HS-5 (cell line): ENCODE measurements around the gene AS3MT.
"Not testable (repeated sequence)": the region's sequence is repeated elsewhere in the genome, so short reads cannot be mapped to it uniquely, and the experiment has no call there.

Experiments
- DNase-seq: peaks from one replicate; pipeline ENCODE4 v3.0.0-alpha.2; 2012; ENCODE audit warnings: low read depth

AS3MT gene, protein sequence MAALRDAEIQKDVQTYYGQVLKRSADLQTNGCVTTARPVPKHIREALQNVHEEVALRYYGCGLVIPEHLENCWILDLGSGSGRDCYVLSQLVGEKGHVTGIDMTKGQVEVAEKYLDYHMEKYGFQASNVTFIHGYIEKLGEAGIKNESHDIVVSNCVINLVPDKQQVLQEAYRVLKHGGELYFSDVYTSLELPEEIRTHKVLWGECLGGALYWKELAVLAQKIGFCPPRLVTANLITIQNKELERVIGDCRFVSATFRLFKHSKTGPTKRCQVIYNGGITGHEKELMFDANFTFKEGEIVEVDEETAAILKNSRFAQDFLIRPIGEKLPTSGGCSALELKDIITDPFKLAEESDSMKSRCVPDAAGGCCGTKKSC

DNA sequence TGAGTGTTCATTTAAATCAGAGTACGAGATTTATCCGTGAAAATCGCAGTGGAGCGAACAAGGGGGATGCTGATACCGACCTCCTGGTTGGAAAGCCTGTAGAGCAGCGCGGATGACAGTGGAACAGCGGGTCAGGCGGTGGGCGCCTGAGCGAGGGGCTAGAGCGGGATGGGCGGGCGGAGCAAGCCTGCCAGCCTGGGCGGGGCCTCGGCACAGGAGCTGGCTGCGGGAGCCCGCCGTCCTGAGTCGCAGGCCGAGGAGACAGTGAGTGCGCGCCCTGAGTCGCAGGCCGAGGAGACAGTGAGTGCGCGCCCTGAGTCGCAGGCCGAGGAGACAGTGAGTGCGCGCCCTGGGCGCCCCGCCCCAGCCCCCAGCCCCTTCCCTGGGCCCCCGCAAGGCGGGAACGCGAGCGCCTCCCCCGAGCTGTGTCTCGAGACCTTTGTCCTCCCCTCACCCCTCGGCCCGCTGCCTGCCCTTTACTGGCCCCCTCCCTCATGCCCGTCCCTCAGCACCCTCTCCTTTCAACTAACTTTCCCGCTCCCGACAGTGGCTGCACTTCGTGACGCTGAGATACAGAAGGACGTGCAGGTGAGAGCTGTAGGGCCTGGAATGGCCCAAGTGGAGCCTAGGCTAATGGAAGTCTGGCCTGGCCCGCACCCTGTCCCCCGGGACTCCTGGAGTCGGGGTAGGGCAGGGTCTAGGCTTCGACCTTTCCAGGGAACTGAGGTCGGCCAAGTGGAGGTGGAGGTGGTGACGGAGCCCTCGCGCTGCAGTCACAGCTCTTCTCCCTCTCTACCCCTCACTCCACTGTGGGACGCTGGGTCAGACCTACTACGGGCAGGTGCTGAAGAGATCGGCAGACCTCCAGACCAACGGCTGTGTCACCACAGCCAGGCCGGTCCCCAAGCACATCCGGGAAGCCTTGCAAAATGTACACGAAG, at the start of gene AS3MT:
TSS of gene AS3MT (plus strand) at position 213 of the 941 bp plus-strand sequence. CDS start at position 336, 123 bp downstream.
- no peak for DNase-seq

DNA sequence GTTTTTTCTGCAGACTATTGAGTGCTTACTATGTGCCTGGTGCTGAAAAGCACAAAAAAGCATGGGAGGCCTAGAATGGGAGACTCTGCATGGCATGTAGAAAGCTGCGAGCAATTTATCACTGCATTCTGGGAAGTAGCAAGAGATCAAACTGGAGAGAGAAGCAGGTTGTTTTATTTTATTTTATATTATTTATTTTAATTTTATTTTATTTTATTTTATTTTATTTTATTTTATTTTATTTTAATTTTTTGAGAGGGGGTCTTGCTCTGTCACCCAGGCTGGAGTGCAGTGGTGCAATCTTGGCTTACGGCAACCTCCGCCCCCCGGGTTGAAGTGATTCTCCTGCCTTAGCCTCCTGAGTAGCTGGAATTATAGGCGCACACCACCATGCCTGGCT, 49.3 kb upstream of the AS3MT start:
- DNase-seq = not testable (repeated sequence)

DNA sequence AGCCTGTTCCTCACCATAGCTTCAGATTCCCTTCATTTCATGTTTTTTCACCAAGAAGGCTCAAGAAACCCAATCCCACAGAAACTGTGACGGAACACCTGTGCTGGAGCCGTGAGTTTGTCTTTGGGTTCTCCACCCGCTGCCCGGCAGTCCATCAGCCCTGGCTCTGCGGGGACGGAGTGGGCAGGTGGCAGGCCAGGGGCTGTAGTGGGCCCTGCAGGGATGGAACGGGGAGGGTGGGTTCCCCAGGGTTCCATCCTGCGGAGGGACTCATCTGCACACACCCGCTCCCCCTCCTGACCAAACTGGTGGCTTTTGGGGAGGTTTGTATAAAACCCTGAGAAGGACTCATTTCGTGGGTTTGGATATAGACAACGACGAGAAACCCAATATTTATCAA, 47.0 kb upstream of the AS3MT start:
- no peak for DNase-seq

DNA sequence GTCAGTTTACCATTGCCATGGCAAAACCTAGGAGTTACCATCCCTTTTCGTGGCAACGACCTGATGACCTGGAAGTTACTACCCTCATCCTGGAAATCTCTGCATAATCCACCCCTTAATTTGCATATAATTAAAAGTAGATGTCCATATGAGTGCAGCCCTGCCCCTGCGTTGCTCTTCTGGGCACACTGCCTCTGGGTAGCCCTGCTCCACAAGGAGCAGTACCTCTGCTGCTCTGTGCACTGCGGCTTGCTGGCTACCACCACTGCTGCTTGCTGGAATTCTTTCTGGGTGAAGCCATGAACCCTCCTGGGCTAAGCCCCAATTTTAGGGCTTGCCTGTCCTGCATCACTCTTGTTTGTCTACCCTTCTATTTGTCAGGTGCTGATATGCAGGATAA, 44.6 kb upstream of the AS3MT start:
- DNase-seq = no peak

GRCh38 chr10:102826148-102826796, 43.0 kb upstream of the AS3MT start:
- DNase-seq = no peak

DNA sequence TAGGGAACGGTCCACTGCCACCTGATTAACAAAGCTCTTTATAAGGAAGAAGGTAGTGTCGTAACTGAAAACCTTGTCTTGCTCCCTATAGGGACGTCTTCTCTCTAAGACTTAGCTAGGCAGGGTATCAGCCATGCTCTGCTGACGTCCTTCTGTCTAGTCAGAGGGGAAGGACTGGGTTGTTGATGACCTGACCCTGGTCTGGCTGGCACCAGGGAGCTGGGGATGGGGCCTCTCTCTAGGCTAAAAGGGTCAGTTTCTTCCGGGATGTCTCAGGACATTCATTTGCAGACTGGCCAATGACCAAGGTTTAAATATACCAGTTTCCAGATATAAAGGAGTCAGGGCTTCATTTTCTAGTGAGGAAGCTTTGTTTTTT, 41.7 kb upstream of the AS3MT start:
- no peak for DNase-seq

DNA sequence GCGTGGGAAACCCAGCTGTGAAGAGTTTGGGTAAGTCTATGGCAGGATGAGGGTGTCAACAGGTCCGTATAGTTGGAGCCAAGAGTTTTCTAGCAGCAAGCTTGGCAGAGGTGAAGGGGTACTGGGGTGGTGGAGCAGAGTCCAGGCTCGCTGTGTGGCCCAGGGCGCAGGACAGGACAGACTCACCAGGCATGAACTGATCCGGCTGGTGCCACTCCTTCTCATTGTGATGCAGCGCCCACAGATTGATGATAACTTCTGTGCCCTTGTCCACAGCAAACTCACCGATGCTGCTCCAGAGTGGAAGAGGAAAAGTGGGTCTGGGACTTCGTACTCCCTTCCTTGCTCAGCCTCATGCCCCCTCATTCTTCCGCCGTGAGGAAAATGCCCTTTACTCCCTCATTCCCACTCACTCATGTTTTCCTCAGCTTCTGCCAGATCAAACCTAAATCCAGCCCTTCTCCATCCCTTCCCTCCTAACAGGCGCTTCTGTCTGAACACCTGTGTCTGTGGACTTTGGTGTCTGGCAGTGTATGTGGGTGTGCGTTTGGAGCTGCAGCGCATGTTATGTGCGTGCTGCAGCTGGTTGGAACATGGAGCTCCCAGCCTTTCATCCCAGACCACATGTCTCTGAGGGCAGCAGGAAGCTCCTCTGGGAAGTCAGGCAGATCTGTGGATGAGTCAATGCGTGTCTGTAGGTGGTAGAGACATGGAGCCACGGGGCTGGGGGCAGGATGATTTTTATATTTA, 37.8 kb upstream of the AS3MT start:
- DNase-seq = no peak

DNA sequence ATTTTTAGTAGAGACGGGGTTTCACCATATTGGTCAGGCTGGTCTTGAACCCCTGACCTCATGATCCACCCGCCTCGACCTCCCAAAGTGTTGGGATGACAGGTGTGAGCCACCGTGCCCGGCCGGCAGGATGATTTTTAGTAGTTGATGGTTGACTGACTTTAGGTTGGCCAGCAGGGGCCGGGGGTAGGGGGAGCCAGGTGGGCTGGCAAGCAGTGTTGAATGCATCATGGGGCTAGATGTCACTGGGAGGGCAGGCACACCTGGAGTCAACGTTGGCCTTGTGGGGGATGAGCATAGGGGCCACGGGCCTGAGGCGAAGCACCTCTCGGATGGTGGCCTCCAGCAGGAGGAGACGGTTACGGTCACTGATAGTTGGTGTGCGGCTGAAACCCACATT, 37.0 kb upstream of the AS3MT start:
- no peak for DNase-seq

- no peak for DNase-seq
Observed at GRCh38 chr10:102832987-102833386, 36.3 kb upstream of the AS3MT start.

GRCh38 chr10:102834143-102834542, 35.1 kb upstream of the AS3MT start:
- DNase-seq = no peak

- DNase-seq = no peak
Observed at GRCh38 chr10:102835007-102835482, 34.2 kb upstream of the AS3MT start.

DNA sequence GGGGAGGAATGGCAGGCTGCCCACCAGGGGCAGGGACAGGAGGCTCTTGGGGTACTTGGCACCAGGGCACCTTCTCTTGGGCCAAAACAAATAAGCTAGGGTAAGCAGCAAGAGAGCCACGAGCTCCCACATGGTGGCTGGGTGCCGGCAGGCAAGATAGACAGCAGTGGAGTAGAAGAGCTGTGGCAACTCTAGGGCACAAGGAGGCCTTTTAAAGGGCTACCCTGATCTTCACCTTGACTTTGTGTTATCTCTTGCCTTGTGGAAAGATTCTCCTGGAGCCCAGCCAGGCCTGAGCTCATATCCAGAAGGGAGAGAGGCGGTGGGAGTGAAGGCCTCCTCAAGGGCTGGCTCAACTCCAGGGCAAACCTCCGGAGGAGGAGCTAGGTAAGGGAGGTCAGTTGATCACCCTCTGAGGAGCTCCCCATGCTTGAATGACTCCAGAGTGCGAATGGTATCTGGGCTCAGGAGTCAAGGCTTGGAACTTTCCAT, 32.0 kb upstream of the AS3MT start, which contains the start of gene CYP17A1:
TSS of gene CYP17A1 (minus strand) at position 184 of the 492 bp plus-strand sequence. CDS start at position 132, 52 bp downstream.
- DNase-seq = no peak

GRCh38 chr10:102838276-102838927, 30.9 kb upstream of the AS3MT start:
- not testable (repeated sequence) for DNase-seq

- no peak for DNase-seq
Observed at GRCh38 chr10:102841827-102842345, 27.4 kb upstream of the AS3MT start.

- DNase-seq = not testable (repeated sequence)
Observed at GRCh38 chr10:102843139-102843538, 26.1 kb upstream of the AS3MT start.

GRCh38 chr10:102844190-102844776, 25.0 kb upstream of the AS3MT start:
- not testable (repeated sequence) for DNase-seq

- no peak for DNase-seq
Observed at GRCh38 chr10:102845352-102845902, 23.8 kb upstream of the AS3MT start.

- no peak for DNase-seq
Observed at GRCh38 chr10:102850025-102850518, 19.2 kb upstream of the AS3MT start.

GRCh38 chr10:102853237-102853636, 16.0 kb upstream of the AS3MT start:
- not testable (repeated sequence) for DNase-seq
